Brain microvascular endothelial cell (primary cell): ENCODE data around the gene PGPEP1.

Source experiments
- DNase-seq: peaks from one replicate; pipeline ENCODE4 v3.0.0-alpha.2; 2020
- H3K27ac ChIP-seq: fragments of 250-450 bp; sonication (Bioruptor Pico); 2 replicates; pipeline ENCODE4 v1.5.1; 2020; ENCODE audit warnings: mild to moderate bottlenecking, moderate library complexity
- H3K27me3 ChIP-seq: fragments of 250-450 bp; sonication (Bioruptor Pico); replicated peaks from 2 replicates; pipeline ENCODE4 v1.5.1; 2020; ENCODE audit warnings: mild to moderate bottlenecking
- H3K36me3 ChIP-seq: fragments of 250-450 bp; sonication (Bioruptor Pico); replicated peaks from 2 replicates; pipeline ENCODE4 v1.5.1; 2020; ENCODE audit warnings: mild to moderate bottlenecking
- H3K4me3 ChIP-seq: 2 replicates; pipeline ENCODE4 v1.5.1; 2011; ENCODE audit warnings: low read depth, mild to moderate bottlenecking, control low read depth, low read length, moderate library complexity
- CTCF ChIP-seq: IDR thresholded peaks from 2 replicates; pipeline ENCODE4 v1.5.1; 2011; ENCODE audit warnings: low read depth, mild to moderate bottlenecking, moderate library complexity, low read length, control low read depth, inconsistent platforms; ENCODE audit errors: missing control alignments
- in situ Hi-C: cut with HindIII; loops from 2 replicates; pipeline ENCODE4 v1.10.0; 2017; ENCODE audit warnings: low sequenced_read_pairs, low pct_ligation_motif_present

PGPEP1 gene

GRCh38 chr19:18412610-18413239 lies 72.3 kb downstream of the PGPEP1 start:
- in situ Hi-C loops, result no loop called here
- Histone ChIP-seq H3K27me3 (no peaks in the 10 kb centered on the region), H3K36me3 (no peaks in the 10 kb centered on the region), H3K4me3 (no peak overlapping the region), H3K27ac (no peak overlapping the region)
- no peak for DNase-seq
- TF ChIP-seq CTCF, result peak; percentile 2

GRCh38 chr19:18414504-18415177 lies 74.2 kb downstream of the PGPEP1 start:
- in situ Hi-C loops, result no loop called here
- peak; percentile 62 for DNase-seq
- Histone ChIP-seq H3K27me3 (no peaks in the 10 kb centered on the region), H3K36me3 (no peaks in the 10 kb centered on the region), H3K27ac (peak overlapping the region; percentile 98), H3K4me3 (peak overlapping the region; percentile 6)
- TF ChIP-seq CTCF, result no peak

GRCh38 chr19:18415178-18415867 lies 74.9 kb downstream of the PGPEP1 start:
- Histone ChIP-seq H3K4me3 (peak overlapping the region; percentile 35), H3K27ac (peak overlapping the region; percentile 98), H3K27me3 (no peaks in the 10 kb centered on the region), H3K36me3 (no peaks in the 10 kb centered on the region)
- TF ChIP-seq CTCF, result peak; percentile 9
- in situ Hi-C loops, result no loop called here
- peak; percentile 76 for DNase-seq

DNA sequence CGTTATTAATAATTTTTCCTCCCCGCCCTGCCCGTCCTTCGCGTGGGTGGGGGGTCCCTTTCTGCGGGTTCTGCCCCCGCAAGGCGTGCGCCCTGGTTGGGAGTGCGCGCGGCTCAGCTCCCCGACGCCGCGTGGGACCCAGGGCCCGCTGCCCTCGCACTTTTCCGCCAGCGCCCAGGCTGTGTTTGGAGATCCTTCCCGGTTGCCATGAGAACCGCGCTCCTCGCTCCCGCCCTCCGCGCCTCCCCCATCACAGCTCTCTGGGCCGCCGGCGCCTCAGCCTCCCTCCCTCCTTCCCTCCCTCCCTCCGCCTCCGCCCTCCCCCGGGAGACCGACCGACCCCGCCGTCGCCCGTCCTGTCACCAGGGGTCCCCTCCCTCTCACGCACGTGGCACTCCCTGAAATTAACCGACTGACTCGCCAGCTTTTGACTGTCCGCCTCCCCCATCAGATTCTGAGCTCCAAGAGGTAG lies 76.4 kb downstream of the PGPEP1 start:
- no peaks in the 10 kb centered on the region for H3K27me3 ChIP-seq
- peak overlapping the region; percentile 98 for H3K27ac ChIP-seq
- H3K4me3 ChIP-seq, result peak overlapping the region; percentile 36
- TF ChIP-seq CTCF, result no peak
- in situ Hi-C loops, result no loop called here
- H3K36me3 ChIP-seq, result no peaks in the 10 kb centered on the region
- peak; percentile 93 for DNase-seq

GRCh38 chr19:18417250-18418028 lies 77.0 kb downstream of the PGPEP1 start:
- H3K27ac ChIP-seq, result peak overlapping the region; percentile 98
- peak overlapping the region; percentile 36 for H3K4me3 ChIP-seq
- in situ Hi-C loops, result no loop called here
- no peaks in the 10 kb centered on the region for H3K27me3 ChIP-seq
- peak; percentile 56 for DNase-seq
- H3K36me3 ChIP-seq, result peaks cover under 1% of the 10 kb centered on the region
- no peak for TF ChIP-seq CTCF
